Right hindlimb (tissue), 1 donor: Measurements from ENCODE around the gene DTX3.
"Not testable (repeated sequence)": the region's sequence is repeated elsewhere in the genome, so short reads cannot be mapped to it uniquely, and the experiment has no call there.

Experiments used
- DNase-seq: peaks from one replicate; pipeline ENCODE4 v3.0.0-alpha.2; 2018

Gene DTX3

GRCh38 chr12:57583008-57583831 is 21.4 kb upstream of the DTX3 start:
- peak; percentile 66 for DNase-seq

GRCh38 chr12:57584050-57584449 is 20.6 kb upstream of the DTX3 start:
- DNase-seq = no peak

GRCh38 chr12:57584690-57585089 is 19.9 kb upstream of the DTX3 start:
- no peak for DNase-seq

GRCh38 chr12:57585156-57585555 is 19.5 kb upstream of the DTX3 start:
- DNase-seq = no peak

GRCh38 chr12:57586128-57586527 is 18.5 kb upstream of the DTX3 start:
- DNase-seq = no peak

GRCh38 chr12:57586832-57587429 is 17.7 kb upstream of the DTX3 start:
- DNase-seq = no peak

GRCh38 chr12:57588951-57589610 is 15.5 kb upstream of the DTX3 start:
- not testable (repeated sequence) for DNase-seq

GRCh38 chr12:57590479-57590863 is 14.2 kb upstream of the DTX3 start:
- no peak for DNase-seq

GRCh38 chr12:57590864-57591781 is 13.5 kb upstream of the DTX3 start, which contains the start of gene PIP4K2C:
TSS of gene PIP4K2C (plus strand) at chr12:57591192. CDS start at chr12:57591290, 98 bp downstream.
- DNase-seq = peak; percentile 75

GRCh38 chr12:57591782-57592325 is 12.8 kb upstream of the DTX3 start:
- no peak for DNase-seq

GRCh38 chr12:57592551-57593165 is 12.0 kb upstream of the DTX3 start:
- DNase-seq = no peak

GRCh38 chr12:57593187-57593586 is 11.4 kb upstream of the DTX3 start:
- DNase-seq = no peak

- no peak for DNase-seq
Observed at GRCh38 chr12:57600395-57600794, 4.2 kb upstream of the DTX3 start.

GRCh38 chr12:57602544-57602943 is 2.1 kb upstream of the DTX3 start:
- no peak for DNase-seq

GRCh38 chr12:57603324-57603723 is 1.3 kb upstream of the DTX3 start:
- DNase-seq = no peak

- DNase-seq = peak; percentile 89
Observed at GRCh38 chr12:57603815-57604453, 690 bp upstream of the DTX3 start.

GRCh38 chr12:57604992-57605810 is 577 bp downstream of the DTX3 start:
- peak; percentile 63 for DNase-seq

- no peak for DNase-seq
Observed at GRCh38 chr12:57605811-57606311, 1.2 kb downstream of the DTX3 start.

GRCh38 chr12:57606399-57606798 is 1.8 kb downstream of the DTX3 start:
- no peak for DNase-seq

- DNase-seq = no peak
Observed at GRCh38 chr12:57606821-57607220, 2.2 kb downstream of the DTX3 start.
